IMR-90 (cell line): ENCODE measurements around the gene ARL10. TPM values are rescaled to one million over a fixed set of nuclear protein-coding genes. Genes with fewer than 3 reads are reported as not detected.

ENCODE experiments used
- ATAC-seq: fragments of 200-7000 bp; cut with Tn5 transposase; 2 replicates; pipeline ENCODE4 v1.9.1; 2020; ENCODE audit warnings: low read depth, mild to moderate bottlenecking, moderate library complexity
- BruUV-seq: library from RNA; stranded (reverse); fragments of 400-500 nt; replicated peaks from 2 replicates; lab custom pipeline; 2021; lab: Mats Ljungman, UMichigan
- CTCF ChIA-PET: fragments of 300-600 bp; formaldehyde crosslinking; extraction: SDS; loops from one replicate; lab custom pipeline; 2021; ENCODE audit warnings: antibody characterized with exemption; lab: Yijun Ruan, JAX
- POLR2A ChIA-PET: fragments of 300-600 bp; sonication (Branson Sonifier 250); formaldehyde crosslinking; loops from one replicate; lab custom pipeline; 2022; ENCODE audit warnings: antibody characterized with exemption; ENCODE audit not compliant: unreplicated experiment; lab: Charles Lee
- DNase-seq: peaks from one replicate; pipeline ENCODE4 v3.0.0; 2013
- H2AFZ ChIP-seq: replicated peaks from 2 replicates; pipeline ENCODE3; 2013; ENCODE audit warnings: low read length, mild to moderate bottlenecking; ENCODE audit not compliant: poor library complexity
- H2AK5ac ChIP-seq: 2 replicates; pipeline ENCODE4 v1.6.1; 2013; ENCODE audit warnings: low read depth, low read length, inconsistent platforms
- H2AK9ac ChIP-seq: replicated peaks from 2 replicates; pipeline ENCODE3; 2013; ENCODE audit warnings: mild to moderate bottlenecking, low read depth, low read length, moderate library complexity; ENCODE audit not compliant: poor library complexity
- H2BK120ac ChIP-seq: 2 replicates; pipeline ENCODE4 v1.6.1; 2013; ENCODE audit warnings: low read depth, low read length, inconsistent platforms
- H2BK15ac ChIP-seq: 3 replicates; pipeline ENCODE4 v1.6.1; 2013; ENCODE audit warnings: low read depth, low read length, inconsistent platforms
- H2BK20ac ChIP-seq: 2 replicates; pipeline ENCODE4 v1.6.1; 2013; ENCODE audit warnings: low read depth, mild to moderate bottlenecking, inconsistent platforms, low read length, moderate library complexity
- H2BK5ac ChIP-seq: 2 replicates; pipeline ENCODE4 v1.6.1; 2013; ENCODE audit warnings: mild to moderate bottlenecking, low read depth, low read length, inconsistent platforms; ENCODE audit not compliant: poor library complexity, severe bottlenecking
- H3K14ac ChIP-seq: replicated peaks from 2 replicates; pipeline ENCODE4 v1.6.1; 2013; ENCODE audit warnings: low read depth, low read length, inconsistent platforms
- H3K18ac ChIP-seq: 2 replicates; pipeline ENCODE4 v1.6.1; 2013; ENCODE audit warnings: low read depth, low read length, control low read depth
- H3K23ac ChIP-seq: 2 replicates; pipeline ENCODE4 v1.6.1; 2013; ENCODE audit warnings: low read depth, low read length, inconsistent platforms
- H3K27ac ChIP-seq: 2 replicates; pipeline ENCODE4 v1.5.1; 2013; ENCODE audit warnings: mild to moderate bottlenecking, control low read depth, low read length; ENCODE audit not compliant: insufficient read depth
- H3K27me3 ChIP-seq: 2 replicates; pipeline ENCODE4 v1.6.1; 2013; ENCODE audit warnings: low read length; ENCODE audit not compliant: control insufficient read depth, insufficient read depth
- H3K36me3 ChIP-seq: 2 replicates; pipeline ENCODE4 v1.6.1; 2013; ENCODE audit warnings: low read length, mixed read lengths; ENCODE audit not compliant: control insufficient read depth, insufficient read depth
- H3K4ac ChIP-seq: 2 replicates; pipeline ENCODE4 v1.6.1; 2013; ENCODE audit warnings: low read depth, low read length, inconsistent platforms
- H3K4me1 ChIP-seq: 2 replicates; pipeline ENCODE4 v1.6.1; 2013; ENCODE audit warnings: low read length, mixed read lengths; ENCODE audit not compliant: control insufficient read depth, insufficient read depth
- H3K4me2 ChIP-seq: 2 replicates; pipeline ENCODE4 v1.6.1; 2013; ENCODE audit warnings: low read depth, mild to moderate bottlenecking, control low read depth, low read length, moderate library complexity
- H3K4me3 ChIP-seq: 2 replicates; pipeline ENCODE4 v1.5.1; 2013; ENCODE audit warnings: low read depth, mild to moderate bottlenecking, control low read depth, low read length, moderate library complexity; ENCODE audit not compliant: insufficient read depth
- H3K56ac ChIP-seq: 2 replicates; pipeline ENCODE4 v1.6.1; 2013; ENCODE audit warnings: low read length, inconsistent platforms; ENCODE audit not compliant: insufficient read depth; ENCODE audit errors: extremely low read depth
- H3K79me1 ChIP-seq, 2 experiments: 2 replicates each; pipeline ENCODE4 v1.6.1; 2013; ENCODE audit warnings: low read length in 2 of 2, inconsistent platforms in 1 of 2, low read depth in 1 of 2
- H3K9ac ChIP-seq: 2 replicates; pipeline ENCODE4 v1.6.1; 2013; ENCODE audit warnings: low read depth, low read length, control low read depth
- H3K9me1 ChIP-seq: 2 replicates; pipeline ENCODE4 v1.6.1; 2013; ENCODE audit warnings: low read length, inconsistent platforms; ENCODE audit not compliant: insufficient read depth
- H3K9me3 ChIP-seq: 2 replicates; pipeline ENCODE4 v1.6.1; 2013; ENCODE audit warnings: low read length; ENCODE audit not compliant: control insufficient read depth, insufficient read depth
- H4K20me1 ChIP-seq: 2 replicates; pipeline ENCODE4 v1.6.1; 2013; ENCODE audit warnings: low read length, inconsistent platforms; ENCODE audit not compliant: insufficient read depth
- H4K5ac ChIP-seq: 2 replicates; pipeline ENCODE4 v1.6.1; 2013; ENCODE audit warnings: mild to moderate bottlenecking, low read depth, low read length, control low read depth
- H4K8ac ChIP-seq, 2 experiments: 2 replicates each; pipeline ENCODE4 v1.6.1; 2013; ENCODE audit warnings: low read depth in 2 of 2, low read length in 2 of 2, control low read depth in 1 of 2, inconsistent platforms in 1 of 2
- H4K91ac ChIP-seq: 2 replicates; pipeline ENCODE4 v1.6.1; 2013; ENCODE audit warnings: low read depth, low read length, inconsistent platforms; ENCODE audit not compliant: insufficient read depth
- BHLHE40 ChIP-seq: fragments of 150-350 bp; IDR thresholded peaks from 2 replicates; pipeline ENCODE4 v1.6.1; 2016; ENCODE audit warnings: mild to moderate bottlenecking, low read depth, low read length
- CEBPB ChIP-seq: IDR thresholded peaks from 2 replicates; pipeline ENCODE4 v1.6.1; 2012; ENCODE audit warnings: low read depth, low read length, improper control_type of control experiment
- CHD1 ChIP-seq: IDR thresholded peaks from 2 replicates; pipeline ENCODE4 v1.6.1; 2012; ENCODE audit warnings: low read depth, low read length, improper control_type of control experiment
- ELK1 ChIP-seq: fragments of 150-350 bp; IDR thresholded peaks from 2 replicates; pipeline ENCODE4 v1.6.1; 2016; ENCODE audit warnings: low read depth, mild to moderate bottlenecking, low read length, moderate library complexity, borderline replicate concordance
- FOS ChIP-seq: fragments of 150-350 bp; IDR thresholded peaks from 2 replicates; pipeline ENCODE4 v1.6.1; 2016; ENCODE audit warnings: low read depth, low read length
- MAFK ChIP-seq: IDR thresholded peaks from 2 replicates; pipeline ENCODE4 v1.6.1; 2012; ENCODE audit warnings: low read depth, low read length, improper control_type of control experiment
- MAZ ChIP-seq: IDR thresholded peaks from 2 replicates; pipeline ENCODE4 v1.6.1; 2012; ENCODE audit warnings: low read depth, mild to moderate bottlenecking, low read length, improper control_type of control experiment, moderate library complexity, borderline replicate concordance
- MXI1 ChIP-seq: IDR thresholded peaks from 2 replicates; pipeline ENCODE4 v1.6.1; 2012; ENCODE audit warnings: low read depth, mild to moderate bottlenecking, low read length, moderate library complexity, borderline replicate concordance
- NFE2L2 ChIP-seq: fragments of 150-350 bp; IDR thresholded peaks from 2 replicates; pipeline ENCODE4 v1.6.1; 2016; ENCODE audit warnings: low read depth, mild to moderate bottlenecking, low read length
- POLR2A ChIP-seq: IDR thresholded peaks from 2 replicates; pipeline ENCODE4 v1.6.1; 2012; ENCODE audit warnings: mild to moderate bottlenecking, low read depth, low read length
- RAD21 ChIP-seq: IDR thresholded peaks from 2 replicates; pipeline ENCODE4 v1.6.1; 2012; ENCODE audit warnings: low read length, improper control_type of control experiment
- RCOR1 ChIP-seq: IDR thresholded peaks from 2 replicates; pipeline ENCODE4 v1.6.1; 2012; ENCODE audit warnings: mild to moderate bottlenecking, low read length, improper control_type of control experiment; ENCODE audit not compliant: insufficient replicate concordance
- RFX5 ChIP-seq: IDR thresholded peaks from 2 replicates; pipeline ENCODE4 v1.8.0; 2012; ENCODE audit warnings: low read depth, mild to moderate bottlenecking, low read length, moderate library complexity
- SMC3 ChIP-seq: fragments of 150-350 bp; IDR thresholded peaks from 2 replicates; pipeline ENCODE4 v1.6.1; 2016; ENCODE audit warnings: low read depth, mild to moderate bottlenecking, antibody characterized with exemption, low read length, moderate library complexity
- WGBS, 2 experiments: methylation state at CpG; one replicate each; pipeline versions ENCODE4 v1.1.5 to v1.1.7; 2013; ENCODE audit warnings: missing lambda C conversion rate in 2 of 2; ENCODE audit not compliant: insufficient read length in 1 of 2; ENCODE audit errors: extremely low coverage in 2 of 2; 5-methylcytosine and 5-hydroxymethylcytosine counted together
- dilution Hi-C: fragments of 300-500 bp; cut with HindIII; formaldehyde crosslinking; loops from one replicate; pipeline ENCODE4 v1.14.3; 2018; ENCODE audit warnings: low sequenced_read_pairs; ENCODE audit not compliant: unreplicated experiment
- in situ Hi-C: fragments of 300-500 bp; cut with MboI; formaldehyde crosslinking; loops from 3 replicates; pipeline ENCODE4 v1.14.3; 2019; ENCODE audit warnings: low sequenced_read_pairs, inconsistent platforms, mixed read lengths
- intact Hi-C: fragments of 100-400 bp; cut with micrococcal nuclease; formaldehyde crosslinking; loops from 2 replicates; pipeline ENCODE4 v1.10.0; 2022
- polyA plus RNA-seq, 3 experiments: library from polyadenylated mRNA; depleted of rRNA; stranded (reverse); fragments of >200 nt; gene quantifications; 2 replicates each; pipeline ENCODE4 v1.2.3, GENCODE V29; 2012; ENCODE audit warnings: low replicate concordance in 1 of 3
- total RNA-seq: library from RNA; depleted of rRNA; stranded (reverse); fragments of >200 nt; gene quantifications from 2 replicates; pipeline ENCODE4 v1.2.3, GENCODE V29; 2012
- TF ChIP-seq, protein P1 (sequence below): conservative IDR thresholded peaks from 2 replicates; pipeline ENCODE4 v1.5.1; 2012; ENCODE audit warnings: mild to moderate bottlenecking, low read depth, low read length, improper control_type of control experiment

Gene ARL10
- total and polyA plus RNA-seq, 2 of the 4 experiments (the other 2 are of a cell fraction): 3.6 to 6.0 TPM

GRCh38 chr5:176355400-176356178 lies 9.7 kb upstream of the ARL10 start:
- Histone ChIP-seq H3K9ac (no peak overlapping the region), H3K9me3 (no peaks in the 10 kb centered on the region), H3K79me1 (peaks cover 38 to 53% of the 10 kb centered on the region in 2 experiments), H3K9me1 (peaks cover 12% of the 10 kb centered on the region), H3K4me3 (no peak overlapping the region), H3K27ac (no peak overlapping the region), H4K20me1 (peaks cover 54% of the 10 kb centered on the region), H4K5ac (no peak overlapping the region), H4K8ac (no peak overlapping the region), H2BK20ac (no peak overlapping the region), H3K18ac (no peak overlapping the region), H3K14ac (no peak overlapping the region), H2AFZ (no peak overlapping the region), H4K91ac (no peak overlapping the region), H2AK5ac (no peak overlapping the region), H2AK9ac (no peak overlapping the region), H3K36me3 (peaks cover 49% of the 10 kb centered on the region), H2BK15ac (no peak overlapping the region), H3K4ac (no peak overlapping the region), H3K23ac (no peak overlapping the region), H3K27me3 (no peaks in the 10 kb centered on the region), H2BK5ac (no peak overlapping the region), H3K4me1 (0 out of 2 replicates have a peak, but pooled peaks cover 2% of the 10 kb centered on the region), H3K56ac (no peak overlapping the region), H2BK120ac (no peak overlapping the region), H3K4me2 (no peak overlapping the region)
- intact Hi-C loops: no loop called here
- DNase-seq (no peak), ATAC-seq (no peak)
- 88% methylated on average over 7 of the region's 16 CpGs; no CpG with 5 or more reads in 1 of the 2 experiments for WGBS, 2 experiments
- ChIA-PET CTCF (interaction anchor here (0.6 to 1.0 kb wide), 3 partner anchors 62 to 608 kb away, joined by 3 read pairs; no protein-coding TSS in a partner anchor), POLR2A (interaction anchor here (0.6 kb wide), 1 partner anchor 34 kb away, joined by 9 read pairs; no protein-coding TSS in a partner anchor)
- in situ Hi-C loops: no loop called here
- dilution Hi-C loops: no loop called here
- no TSS peak for BruUV-seq
- TF ChIP-seq RCOR1: no peak
- TF ChIP-seq CHD1: no peak
- TF ChIP-seq MXI1: no peak
- TF ChIP-seq MAZ: no peak
- TF ChIP-seq BHLHE40: no peak
- no peak for TF ChIP-seq RAD21
- TF ChIP-seq CEBPB: no peak
- no peak for TF ChIP-seq SMC3
- no peak for TF ChIP-seq NFE2L2
- no peak for TF ChIP-seq MAFK
- TF ChIP-seq FOS: no peak
- TF ChIP-seq, protein P1, sequence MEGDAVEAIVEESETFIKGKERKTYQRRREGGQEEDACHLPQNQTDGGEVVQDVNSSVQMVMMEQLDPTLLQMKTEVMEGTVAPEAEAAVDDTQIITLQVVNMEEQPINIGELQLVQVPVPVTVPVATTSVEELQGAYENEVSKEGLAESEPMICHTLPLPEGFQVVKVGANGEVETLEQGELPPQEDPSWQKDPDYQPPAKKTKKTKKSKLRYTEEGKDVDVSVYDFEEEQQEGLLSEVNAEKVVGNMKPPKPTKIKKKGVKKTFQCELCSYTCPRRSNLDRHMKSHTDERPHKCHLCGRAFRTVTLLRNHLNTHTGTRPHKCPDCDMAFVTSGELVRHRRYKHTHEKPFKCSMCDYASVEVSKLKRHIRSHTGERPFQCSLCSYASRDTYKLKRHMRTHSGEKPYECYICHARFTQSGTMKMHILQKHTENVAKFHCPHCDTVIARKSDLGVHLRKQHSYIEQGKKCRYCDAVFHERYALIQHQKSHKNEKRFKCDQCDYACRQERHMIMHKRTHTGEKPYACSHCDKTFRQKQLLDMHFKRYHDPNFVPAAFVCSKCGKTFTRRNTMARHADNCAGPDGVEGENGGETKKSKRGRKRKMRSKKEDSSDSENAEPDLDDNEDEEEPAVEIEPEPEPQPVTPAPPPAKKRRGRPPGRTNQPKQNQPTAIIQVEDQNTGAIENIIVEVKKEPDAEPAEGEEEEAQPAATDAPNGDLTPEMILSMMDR: no peak
- TF ChIP-seq RFX5: no peak
- no peak for TF ChIP-seq ELK1
- no peak for TF ChIP-seq POLR2A
